Activated CD8-positive, alpha-beta T cell treated with anti-CD3 and anti-CD28 coated beads for 36 hours (primary cell): Measurements from ENCODE around the gene CPNE6. TPM values are rescaled to one million over a fixed set of nuclear protein-coding genes. Genes with fewer than 3 reads are reported as not detected.
"Not testable (repeated sequence)": the region's sequence is repeated elsewhere in the genome, so short reads cannot be mapped to it uniquely, and the experiment has no call there.

ENCODE experiments used
- ATAC-seq: fragments of 200-7000 bp; cut with Tn5 transposase; one replicate; pipeline ENCODE4 v1.10.0; 2021; ENCODE audit warnings: mild to moderate bottlenecking, moderate library complexity
- CTCF ChIA-PET: fragments of 350-600 bp; sonication (Branson Sonifier 250); formaldehyde crosslinking; loops from one replicate; lab custom pipeline; 2021; ENCODE audit warnings: antibody characterized with exemption; lab: Charles Lee
- POLR2A ChIA-PET: fragments of 350-600 bp; sonication (Branson Sonifier 250); formaldehyde crosslinking; loops from one replicate; lab custom pipeline; 2021; ENCODE audit warnings: antibody characterized with exemption; lab: Charles Lee
- DNase-seq: peaks from one replicate; pipeline ENCODE4 v3.0.0-alpha.2; 2020
- H3K27ac Mint-ChIP-seq: one replicate; pipeline ENCODE4 v1.8.0; 2021; ENCODE audit warnings: mild to moderate bottlenecking, mixed read lengths
- H3K27me3 Mint-ChIP-seq: one replicate; pipeline ENCODE4 v1.8.0; 2021; ENCODE audit warnings: mixed read lengths
- H3K36me3 Mint-ChIP-seq: one replicate; pipeline ENCODE4 v1.8.0; 2021; ENCODE audit warnings: low read depth, mixed read lengths
- H3K4me1 Mint-ChIP-seq: one replicate; pipeline ENCODE4 v1.8.0; 2021; ENCODE audit warnings: low read depth, mixed read lengths
- H3K4me3 Mint-ChIP-seq: one replicate; pipeline ENCODE4 v1.8.0; 2021; ENCODE audit warnings: mild to moderate bottlenecking, moderate library complexity, mixed read lengths
- H3K9me3 Mint-ChIP-seq: one replicate; pipeline ENCODE4 v1.8.0; 2021; ENCODE audit warnings: mixed read lengths
- CTCF ChIP-seq: fragments of 200-600 bp; IDR thresholded peaks from one replicate; pipeline ENCODE4 v1.8.0; 2022; ENCODE audit warnings: antibody characterized with exemption, mild to moderate bottlenecking
- intact Hi-C: fragments of 100-400 bp; cut with micrococcal nuclease; formaldehyde crosslinking; loops from one replicate; pipeline ENCODE4 v1.10.0; 2022
- total RNA-seq, 2 experiments: library from RNA; stranded (reverse); gene quantifications; one replicate each; pipeline ENCODE4 v1.2.3, GENCODE V29; 2021

Gene CPNE6
- total RNA-seq, 2 experiments from 2014 or later: not detected

- no peak for ATAC-seq
- ChIA-PET POLR2A (interaction anchor here (0.6 to 9.1 kb wide), 4 partner anchors 8 to 193 kb away, joined by 3 to 80 read pairs (median 10); partner anchors contain the start of genes CHMP4A, DCAF11, NRL and PCK2), CTCF (interaction anchor here (1.9 to 10.8 kb wide), 3 partner anchors 9 to 45 kb away, joined by 9 to 218 read pairs (median 199); partner anchors contain the start of gene PCK2)
- Mint-ChIP-seq H3K36me3 (peaks cover 53% of the 10 kb centered on the region), H3K9me3 (no peaks in the 10 kb centered on the region), H3K27me3 (no peaks in the 10 kb centered on the region), H3K4me1 (peaks cover 10% of the 10 kb centered on the region), H3K4me3 (no peak overlapping the region), H3K27ac (no peak overlapping the region)
- DNase-seq: no peak
- TF ChIP-seq CTCF: no peak
- intact Hi-C loops: no loop called here
These were observed 32.1 kb downstream of the CPNE6 start for GRCh38 chr14:24103451-24103850.

- ChIA-PET CTCF (interaction anchor here (0.9 to 10.8 kb wide), 7 partner anchors 11 to 56 kb away, joined by 3 to 218 read pairs (median 14); partner anchors contain the start of genes IRF9, PCK2 and PSME2), POLR2A (interaction anchor here (0.7 to 9.1 kb wide), 5 partner anchors 9 to 55 kb away, joined by 3 to 80 read pairs (median 3); partner anchors contain the start of genes DCAF11, NRL and PCK2)
- DNase-seq, intact Hi-C loops, H3K9me3 Mint-ChIP-seq, ATAC-seq, H3K27me3 Mint-ChIP-seq, H3K4me3 Mint-ChIP-seq: not testable (repeated sequence)
- peak overlapping the region; percentile 39 for H3K27ac Mint-ChIP-seq
- peaks cover 18% of the 10 kb centered on the region for H3K4me1 Mint-ChIP-seq
- peaks cover 38% of the 10 kb centered on the region for H3K36me3 Mint-ChIP-seq
These were observed 34.4 kb downstream of the CPNE6 start for GRCh38 chr14:24105609-24106239.

- CTCF ChIA-PET: interaction anchor here (0.9 to 10.8 kb wide), 10 partner anchors 11 to 72 kb away, joined by 3 to 218 read pairs (median 9); partner anchors contain the start of genes IRF9, PCK2, PSME2 and RNF31
- intact Hi-C loops: no loop called here
These were observed 35.4 kb downstream of the CPNE6 start for GRCh38 chr14:24106672-24107271.

GRCh38 chr14:24108336-24108874 is 37.0 kb downstream of the CPNE6 start:
- peak overlapping the region; percentile 99 for H3K27ac Mint-ChIP-seq
- H3K4me1 Mint-ChIP-seq: peaks cover 20% of the 10 kb centered on the region
- DNase-seq (no peak), ATAC-seq (peak; percentile 31)
- no peaks in the 10 kb centered on the region for H3K27me3 Mint-ChIP-seq
- ChIA-PET POLR2A (interaction anchor here (0.7 to 9.1 kb wide), 10 partner anchors 13 to 120 kb away, joined by 3 to 80 read pairs (median 4); partner anchors contain the start of genes DHRS4L2, IRF9, PCK2 and PSME1), CTCF (interaction anchor here (0.7 to 10.8 kb wide), 40 partner anchors 8 to 319 kb away, joined by 3 to 218 read pairs (median 5); partner anchors contain the start of genes CARMIL3, CHMP4A, CIDEB and CPNE6)
- H3K9me3 Mint-ChIP-seq: no peaks in the 10 kb centered on the region
- peaks cover 18% of the 10 kb centered on the region for H3K36me3 Mint-ChIP-seq
- intact Hi-C loops: loop anchor here (2.0 kb wide), 1 partner anchor 56 kb away; the partner anchor contains the start of gene CARMIL3
- no peak for TF ChIP-seq CTCF
- H3K4me3 Mint-ChIP-seq: peak overlapping the region; percentile 60

More at GRCh38 chr14:24106672-24107271, 35.4 kb downstream of the CPNE6 start:
- Mint-ChIP-seq H3K27ac (no peak overlapping the region), H3K36me3 (peaks cover 31% of the 10 kb centered on the region), H3K27me3 (no peaks in the 10 kb centered on the region), H3K4me3 (no peak overlapping the region), H3K9me3 (no peaks in the 10 kb centered on the region), H3K4me1 (peaks cover 18% of the 10 kb centered on the region)
- POLR2A ChIA-PET: interaction anchor here (1.0 to 9.1 kb wide), 4 partner anchors 9 to 54 kb away, joined by 3 to 80 read pairs (median 6); partner anchors contain the start of genes IRF9 and PCK2
- ATAC-seq (no peak), DNase-seq (no peak)
- no peak for TF ChIP-seq CTCF

GRCh38 chr14:24110060-24110459 is 38.7 kb downstream of the CPNE6 start:
- CTCF ChIA-PET: interaction anchor here (0.8 to 10.8 kb wide), 12 partner anchors 15 to 79 kb away, joined by 3 to 218 read pairs (median 7); partner anchors contain the start of genes CARMIL3, EMC9, IPO4 and IRF9
- no peak for ATAC-seq
- Mint-ChIP-seq H3K27ac (peak overlapping the region; percentile 68), H3K4me1 (peaks cover 20% of the 10 kb centered on the region), H3K9me3 (no peaks in the 10 kb centered on the region), H3K36me3 (peaks cover 4% of the 10 kb centered on the region), H3K27me3 (no peaks in the 10 kb centered on the region), H3K4me3 (no peak overlapping the region)
- POLR2A ChIA-PET: interaction anchor here (0.8 to 9.1 kb wide), 6 partner anchors 15 to 53 kb away, joined by 3 to 80 read pairs (median 6); partner anchors contain the start of genes EMC9 and PCK2
- intact Hi-C loops: no loop called here
- DNase-seq: no peak
- no peak for TF ChIP-seq CTCF
